Loucy (cell line): ENCODE measurements around the gene ARFGEF3.

Experiments
- H2AFZ ChIP-seq: fragments of 200-600 bp; sonication (generic); 2 replicates; pipeline ENCODE4 v1.6.0; 2016; ENCODE audit warnings: antibody characterized with exemption, mild to moderate bottlenecking, low read length, moderate library complexity
- H3F3A ChIP-seq: fragments of 200-600 bp; 2 replicates; pipeline ENCODE4 v1.6.0; 2016; ENCODE audit warnings: antibody characterized with exemption, low read depth, mild to moderate bottlenecking
- H3K27me3 ChIP-seq: fragments of 200-600 bp; sonication (generic); 2 replicates; pipeline ENCODE4 v1.6.1; 2014; ENCODE audit warnings: low read length, mild to moderate bottlenecking; ENCODE audit not compliant: insufficient read depth, poor library complexity, severe bottlenecking
- H3K36me3 ChIP-seq: fragments of 200-600 bp; sonication (generic); 2 replicates; pipeline ENCODE4 v1.6.1; 2016; ENCODE audit warnings: low read length; ENCODE audit not compliant: insufficient read depth
- H3K4me1 ChIP-seq: fragments of 200-600 bp; sonication (generic); 2 replicates; pipeline ENCODE4 v1.5.1; 2014; ENCODE audit warnings: low read length, mild to moderate bottlenecking; ENCODE audit not compliant: insufficient read depth, poor library complexity, severe bottlenecking
- H3K4me2 ChIP-seq: fragments of 200-600 bp; sonication (generic); 2 replicates; pipeline ENCODE4 v1.6.0; 2014; ENCODE audit warnings: antibody characterized with exemption, low read length, low read depth, mild to moderate bottlenecking; ENCODE audit not compliant: poor library complexity, severe bottlenecking
- H3K4me3 ChIP-seq: fragments of 200-600 bp; sonication (generic); 2 replicates; pipeline ENCODE4 v1.5.1; 2014; ENCODE audit warnings: low read length, mild to moderate bottlenecking, mixed read lengths; ENCODE audit not compliant: poor library complexity, severe bottlenecking
- H3K79me2 ChIP-seq: fragments of 200-600 bp; sonication (generic); 2 replicates; pipeline ENCODE4 v1.6.1; 2014; ENCODE audit warnings: low read length; ENCODE audit not compliant: insufficient read depth
- H3K9ac ChIP-seq: fragments of 200-600 bp; sonication (generic); 2 replicates; pipeline ENCODE4 v1.6.0; 2014; ENCODE audit warnings: mild to moderate bottlenecking, low read depth, low read length, moderate library complexity; ENCODE audit not compliant: poor library complexity, severe bottlenecking
- H3K9me2 ChIP-seq: fragments of 200-600 bp; sonication (generic); replicated peaks from 2 replicates; pipeline ENCODE4 v1.6.1; 2016; ENCODE audit warnings: low read depth, low read length, mixed read lengths
- H3K9me3 ChIP-seq: fragments of 200-600 bp; sonication (generic); 2 replicates; pipeline ENCODE4 v1.6.1; 2014; ENCODE audit warnings: mild to moderate bottlenecking, antibody characterized with exemption, low read length, low read depth; ENCODE audit not compliant: insufficient read depth
- H4K20me1 ChIP-seq: fragments of 200-600 bp; sonication (generic); 2 replicates; pipeline ENCODE4 v1.6.0; 2014; ENCODE audit warnings: antibody characterized with exemption, low read length, mild to moderate bottlenecking; ENCODE audit not compliant: insufficient read depth, poor library complexity, severe bottlenecking
- EZH2phosphoT487 ChIP-seq: fragments of 200-600 bp; IDR thresholded peaks from 2 replicates; pipeline ENCODE4 v1.6.1; 2018; ENCODE audit warnings: antibody characterized with exemption, mild to moderate bottlenecking, moderate library complexity, borderline replicate concordance
- TF ChIP-seq, protein P1 (sequence below): fragments of 200-600 bp; sonication (generic); conservative IDR thresholded peaks from 2 replicates; pipeline ENCODE4 v1.5.1; 2014; ENCODE audit warnings: mild to moderate bottlenecking, antibody characterized with exemption, low read length

The ARFGEF3 gene

DNA sequence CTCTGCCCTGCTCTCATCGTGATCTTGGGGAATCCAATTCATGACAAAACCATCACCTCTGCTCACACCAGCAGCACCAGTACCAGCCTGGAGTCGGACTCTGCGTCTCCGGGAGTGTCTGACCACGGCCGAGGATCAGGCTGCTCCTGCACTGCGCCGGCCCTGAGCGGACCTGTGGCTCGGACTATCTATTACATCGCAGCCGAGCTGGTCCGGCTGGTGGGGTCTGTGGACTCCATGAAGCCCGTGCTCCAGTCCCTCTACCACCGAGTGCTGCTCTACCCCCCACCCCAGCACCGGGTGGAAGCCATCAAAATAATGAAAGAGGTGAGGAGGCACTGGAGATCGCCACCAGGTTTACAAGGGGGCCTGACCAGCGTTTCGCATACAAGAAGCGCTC lies 93.7 kb downstream of the ARFGEF3 start:
- no peaks in the 10 kb centered on the region for H3K79me2 ChIP-seq
- no peak for TF ChIP-seq EZH2phosphoT487
- peaks cover 1% of the 10 kb centered on the region for H3K27me3 ChIP-seq
- no peak overlapping the region for H3K4me2 ChIP-seq
- no peaks in the 10 kb centered on the region for H3F3A ChIP-seq
- H3K4me3 ChIP-seq = no peak overlapping the region
- no peaks in the 10 kb centered on the region for H3K9me3 ChIP-seq
- no peaks in the 10 kb centered on the region for H3K9me2 ChIP-seq
- no peaks in the 10 kb centered on the region for H4K20me1 ChIP-seq
- H3K4me1 ChIP-seq = no peaks in the 10 kb centered on the region
- H2AFZ ChIP-seq = no peak overlapping the region
- H3K36me3 ChIP-seq = no peaks in the 10 kb centered on the region
- H3K9ac ChIP-seq = no peak overlapping the region

DNA sequence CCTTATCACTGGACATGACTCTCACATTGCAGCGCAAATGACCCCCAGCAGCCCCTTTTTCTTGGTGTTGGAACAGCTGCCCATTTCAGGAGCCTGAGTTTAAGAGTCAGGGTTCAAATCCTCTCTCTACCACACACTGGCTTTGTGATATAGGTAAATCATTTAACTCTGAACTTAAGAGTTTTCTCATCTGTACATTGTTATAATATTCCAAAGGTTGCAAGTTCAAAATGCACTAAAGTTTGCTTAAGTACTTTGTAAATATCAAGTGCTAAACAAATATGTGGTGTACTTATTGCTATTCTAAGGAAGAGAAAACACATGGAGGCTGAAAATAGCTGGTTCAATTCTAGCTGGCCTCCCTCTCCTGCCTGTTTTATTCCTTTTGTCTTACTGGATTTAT lies 95.9 kb downstream of the ARFGEF3 start:
- Histone ChIP-seq H3K4me2 (no peak overlapping the region), H3K79me2 (no peaks in the 10 kb centered on the region), H4K20me1 (no peaks in the 10 kb centered on the region), H3K9me3 (no peaks in the 10 kb centered on the region), H3K9me2 (no peaks in the 10 kb centered on the region), H2AFZ (no peak overlapping the region), H3K4me3 (no peak overlapping the region), H3K36me3 (no peaks in the 10 kb centered on the region), H3K9ac (no peak overlapping the region), H3K4me1 (no peaks in the 10 kb centered on the region), H3K27me3 (peaks cover 7% of the 10 kb centered on the region), H3F3A (no peaks in the 10 kb centered on the region)
- no peak for TF ChIP-seq EZH2phosphoT487
- TF ChIP-seq, protein P1, sequence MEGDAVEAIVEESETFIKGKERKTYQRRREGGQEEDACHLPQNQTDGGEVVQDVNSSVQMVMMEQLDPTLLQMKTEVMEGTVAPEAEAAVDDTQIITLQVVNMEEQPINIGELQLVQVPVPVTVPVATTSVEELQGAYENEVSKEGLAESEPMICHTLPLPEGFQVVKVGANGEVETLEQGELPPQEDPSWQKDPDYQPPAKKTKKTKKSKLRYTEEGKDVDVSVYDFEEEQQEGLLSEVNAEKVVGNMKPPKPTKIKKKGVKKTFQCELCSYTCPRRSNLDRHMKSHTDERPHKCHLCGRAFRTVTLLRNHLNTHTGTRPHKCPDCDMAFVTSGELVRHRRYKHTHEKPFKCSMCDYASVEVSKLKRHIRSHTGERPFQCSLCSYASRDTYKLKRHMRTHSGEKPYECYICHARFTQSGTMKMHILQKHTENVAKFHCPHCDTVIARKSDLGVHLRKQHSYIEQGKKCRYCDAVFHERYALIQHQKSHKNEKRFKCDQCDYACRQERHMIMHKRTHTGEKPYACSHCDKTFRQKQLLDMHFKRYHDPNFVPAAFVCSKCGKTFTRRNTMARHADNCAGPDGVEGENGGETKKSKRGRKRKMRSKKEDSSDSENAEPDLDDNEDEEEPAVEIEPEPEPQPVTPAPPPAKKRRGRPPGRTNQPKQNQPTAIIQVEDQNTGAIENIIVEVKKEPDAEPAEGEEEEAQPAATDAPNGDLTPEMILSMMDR = no peak

DNA sequence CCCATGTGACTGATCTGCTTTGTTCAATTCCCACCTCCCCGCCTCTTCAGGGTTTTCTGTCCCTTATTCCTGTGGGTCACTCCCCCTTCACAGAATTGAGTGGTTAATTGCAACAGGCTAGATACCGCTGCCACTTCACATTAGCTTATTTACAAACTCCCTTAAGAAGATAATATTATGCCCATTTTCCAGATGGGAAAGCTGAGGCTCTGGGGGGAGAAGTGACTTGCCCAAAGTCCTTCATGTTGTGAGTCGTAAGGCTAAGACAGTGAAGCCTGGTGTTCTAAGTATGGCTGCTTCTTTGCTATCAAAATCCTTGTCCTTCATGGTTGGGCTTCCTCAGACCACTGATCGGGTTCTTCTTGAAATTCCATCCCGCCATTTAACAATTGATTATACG lies 96.5 kb downstream of the ARFGEF3 start:
- H3K9me3 ChIP-seq = no peaks in the 10 kb centered on the region
- no peaks in the 10 kb centered on the region for H3K79me2 ChIP-seq
- no peaks in the 10 kb centered on the region for H3K36me3 ChIP-seq
- H4K20me1 ChIP-seq = no peaks in the 10 kb centered on the region
- H3K9me2 ChIP-seq = no peaks in the 10 kb centered on the region
- no peaks in the 10 kb centered on the region for H3F3A ChIP-seq
- H3K4me2 ChIP-seq = no peak overlapping the region
- no peak overlapping the region for H2AFZ ChIP-seq
- H3K9ac ChIP-seq = no peak overlapping the region
- H3K27me3 ChIP-seq = peaks cover 7% of the 10 kb centered on the region
- H3K4me1 ChIP-seq = no peaks in the 10 kb centered on the region
- H3K4me3 ChIP-seq = no peak overlapping the region
- TF ChIP-seq, protein P1 = no peak
- TF ChIP-seq EZH2phosphoT487 = no peak

DNA sequence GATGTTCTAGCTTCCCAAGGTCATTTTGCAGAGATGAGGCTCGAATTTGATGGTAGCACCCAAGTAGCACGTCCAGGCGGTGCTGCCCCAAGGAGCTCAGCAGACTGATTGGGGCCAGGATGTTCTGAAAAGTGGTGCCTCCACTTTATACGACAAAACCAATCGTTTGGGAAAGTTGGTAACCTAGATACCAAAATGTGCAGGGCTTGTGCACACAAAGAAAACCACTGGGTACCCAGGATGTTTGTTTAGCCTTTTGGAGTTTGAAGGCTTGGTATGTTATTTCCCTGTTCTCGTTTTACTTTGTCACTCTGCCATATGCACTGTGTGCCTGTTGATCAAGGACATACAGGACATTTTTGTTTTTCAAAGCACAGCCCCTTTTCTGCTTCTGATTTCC lies 97.3 kb downstream of the ARFGEF3 start:
- no peaks in the 10 kb centered on the region for H3F3A ChIP-seq
- no peaks in the 10 kb centered on the region for H4K20me1 ChIP-seq
- no peak overlapping the region for H3K4me2 ChIP-seq
- H3K36me3 ChIP-seq = no peaks in the 10 kb centered on the region
- TF ChIP-seq EZH2phosphoT487 = no peak
- TF ChIP-seq, protein P1 = no peak
- H3K4me3 ChIP-seq = no peak overlapping the region
- no peaks in the 10 kb centered on the region for H3K79me2 ChIP-seq
- H3K27me3 ChIP-seq = peaks cover 7% of the 10 kb centered on the region
- H2AFZ ChIP-seq = no peak overlapping the region
- no peaks in the 10 kb centered on the region for H3K9me2 ChIP-seq
- no peak overlapping the region for H3K9ac ChIP-seq
- no peaks in the 10 kb centered on the region for H3K9me3 ChIP-seq
- no peaks in the 10 kb centered on the region for H3K4me1 ChIP-seq
